Body of pancreas (tissue), 4 donors: Measurements from ENCODE around the gene ETDB.
"Not testable (repeated sequence)": the region's sequence is repeated elsewhere in the genome, so short reads cannot be mapped to it uniquely, and the experiment has no call there.

Source experiments
- POLR2A ChIP-seq, 3 donors: fragments of 450-650 bp; IDR thresholded peaks; one replicate each; pipeline ENCODE4 v1.6.1; 2016; ENCODE audit warnings: antibody characterized with exemption in 3 of 3, mild to moderate bottlenecking in 2 of 3
- TF ChIP-seq, protein P1 (sequence below), 7 experiments: fragments of 450-650 bp in 4 of 7; fragments of 200-600 bp in 3 of 7; sonication (generic) in 3 of 7; IDR thresholded peaks; one replicate each; pipeline ENCODE4 v1.5.1; 2016 to 2019; ENCODE audit warnings: antibody characterized with exemption in 7 of 7

DNA sequence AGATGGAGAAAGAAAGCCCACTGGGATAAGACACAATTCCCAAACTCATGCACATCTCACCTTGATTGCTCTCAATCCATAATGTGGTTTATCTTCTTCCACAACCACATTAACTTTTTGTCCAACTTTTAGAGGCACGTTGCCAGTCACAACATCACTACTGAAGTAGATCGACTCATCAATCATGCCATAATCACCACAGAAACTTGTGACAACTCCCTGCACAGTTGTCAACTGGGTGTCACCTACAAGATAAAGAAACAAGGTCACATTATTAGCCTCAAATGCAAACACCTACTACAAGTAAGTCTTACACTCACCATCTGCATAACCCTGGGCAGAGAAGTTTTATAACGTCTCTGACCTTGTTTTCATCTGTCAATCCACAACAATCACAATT, 49.2 kb upstream of the ETDB start:
- not testable (repeated sequence) for TF ChIP-seq POLR2A (IDR thresholded peaks at IDR 0.05)
- TF ChIP-seq, protein P1, sequence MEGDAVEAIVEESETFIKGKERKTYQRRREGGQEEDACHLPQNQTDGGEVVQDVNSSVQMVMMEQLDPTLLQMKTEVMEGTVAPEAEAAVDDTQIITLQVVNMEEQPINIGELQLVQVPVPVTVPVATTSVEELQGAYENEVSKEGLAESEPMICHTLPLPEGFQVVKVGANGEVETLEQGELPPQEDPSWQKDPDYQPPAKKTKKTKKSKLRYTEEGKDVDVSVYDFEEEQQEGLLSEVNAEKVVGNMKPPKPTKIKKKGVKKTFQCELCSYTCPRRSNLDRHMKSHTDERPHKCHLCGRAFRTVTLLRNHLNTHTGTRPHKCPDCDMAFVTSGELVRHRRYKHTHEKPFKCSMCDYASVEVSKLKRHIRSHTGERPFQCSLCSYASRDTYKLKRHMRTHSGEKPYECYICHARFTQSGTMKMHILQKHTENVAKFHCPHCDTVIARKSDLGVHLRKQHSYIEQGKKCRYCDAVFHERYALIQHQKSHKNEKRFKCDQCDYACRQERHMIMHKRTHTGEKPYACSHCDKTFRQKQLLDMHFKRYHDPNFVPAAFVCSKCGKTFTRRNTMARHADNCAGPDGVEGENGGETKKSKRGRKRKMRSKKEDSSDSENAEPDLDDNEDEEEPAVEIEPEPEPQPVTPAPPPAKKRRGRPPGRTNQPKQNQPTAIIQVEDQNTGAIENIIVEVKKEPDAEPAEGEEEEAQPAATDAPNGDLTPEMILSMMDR (IDR thresholded peaks at IDR 0.05) = not testable (repeated sequence)
